NT2/D1 (cell line): ENCODE data around the gene PRODH2.

Experiments
- SUZ12 ChIP-seq: IDR thresholded peaks from 2 replicates; pipeline ENCODE4 v1.6.1; 2011; ENCODE audit not compliant: insufficient read length, insufficient read depth; ENCODE audit errors: extremely low read depth
- YY1 ChIP-seq: IDR thresholded peaks from 2 replicates; pipeline ENCODE4 v1.6.1; 2011; ENCODE audit not compliant: insufficient read length, insufficient read depth
- ZNF274 ChIP-seq: IDR thresholded peaks from 2 replicates; pipeline ENCODE4 v1.6.1; 2011; ENCODE audit warnings: mild to moderate bottlenecking, low read depth, low read length

- TF ChIP-seq YY1: no peak
- TF ChIP-seq ZNF274: no peak
- no peak for TF ChIP-seq SUZ12
Measured at GRCh38 chr19:35843676-35844481, 31.2 kb upstream of the PRODH2 start.
